Ectodermal cell (in vitro differentiated cells): Measurements from ENCODE around the gene CIAO2B.
"Not testable (repeated sequence)": the region's sequence is repeated elsewhere in the genome, so short reads cannot be mapped to it uniquely, and the experiment has no call there.

ENCODE experiments used
- H3K27ac ChIP-seq: 2 replicates; pipeline ENCODE4 v1.7.0; 2013; ENCODE audit warnings: mild to moderate bottlenecking, low read depth, low read length; ENCODE audit not compliant: insufficient read depth, poor library complexity, severe bottlenecking
- H3K27me3 ChIP-seq: 2 replicates; pipeline ENCODE4 v1.7.0; 2013; ENCODE audit warnings: mild to moderate bottlenecking, low read length; ENCODE audit not compliant: insufficient read depth, control insufficient read depth, poor library complexity, severe bottlenecking
- H3K36me3 ChIP-seq: one replicate; pipeline ENCODE4 v1.7.0; 2013; ENCODE audit warnings: low read length; ENCODE audit not compliant: control insufficient read depth, insufficient read depth
- H3K4me1 ChIP-seq: one replicate; pipeline ENCODE4 v1.7.0; 2013; ENCODE audit warnings: low read length; ENCODE audit not compliant: control insufficient read depth, insufficient read depth
- H3K4me3 ChIP-seq: 2 replicates; pipeline ENCODE4 v1.7.0; 2013; ENCODE audit warnings: low read depth, low read length, control low read depth; ENCODE audit not compliant: insufficient read depth
- H3K9me3 ChIP-seq: 2 replicates; pipeline ENCODE4 v1.7.0; 2013; ENCODE audit warnings: mild to moderate bottlenecking, low read length, moderate library complexity; ENCODE audit not compliant: control insufficient read depth
- WGBS, 2 experiments: methylation state at CpG; one replicate each; pipeline ENCODE4 v1.1.7; 2013; ENCODE audit warnings: missing lambda C conversion rate in 2 of 2; 5-methylcytosine and 5-hydroxymethylcytosine counted together

Gene CIAO2B

DNA sequence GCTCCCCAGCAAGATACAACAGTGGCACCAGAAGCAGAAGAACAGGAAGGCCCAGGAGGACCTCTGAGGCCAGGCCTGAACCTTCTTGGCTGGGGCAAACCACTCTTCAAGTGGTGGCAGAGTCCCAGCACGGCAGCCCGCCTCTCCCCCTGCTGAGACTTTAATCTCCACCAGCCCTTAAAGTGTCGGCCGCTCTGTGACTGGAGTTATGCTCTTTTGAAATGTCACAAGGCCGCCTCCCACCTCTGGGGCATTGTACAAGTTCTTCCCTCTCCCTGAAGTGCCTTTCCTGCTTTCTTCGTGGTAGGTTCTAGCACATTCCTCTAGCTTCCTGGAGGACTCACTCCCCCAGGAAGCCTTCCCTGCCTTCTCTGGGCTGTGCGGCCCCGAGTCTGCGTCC, 38.8 kb upstream of the CIAO2B start:
- Histone ChIP-seq H3K27me3 (no peaks in the 10 kb centered on the region), H3K4me3 (no peak overlapping the region), H3K4me1 (no peaks in the 10 kb centered on the region), H3K9me3 (no peaks in the 10 kb centered on the region), H3K36me3 (no peaks in the 10 kb centered on the region), H3K27ac (no peak overlapping the region)
- WGBS, 2 experiments, result 71% methylated on average over 9 of the region's 9 CpGs

DNA sequence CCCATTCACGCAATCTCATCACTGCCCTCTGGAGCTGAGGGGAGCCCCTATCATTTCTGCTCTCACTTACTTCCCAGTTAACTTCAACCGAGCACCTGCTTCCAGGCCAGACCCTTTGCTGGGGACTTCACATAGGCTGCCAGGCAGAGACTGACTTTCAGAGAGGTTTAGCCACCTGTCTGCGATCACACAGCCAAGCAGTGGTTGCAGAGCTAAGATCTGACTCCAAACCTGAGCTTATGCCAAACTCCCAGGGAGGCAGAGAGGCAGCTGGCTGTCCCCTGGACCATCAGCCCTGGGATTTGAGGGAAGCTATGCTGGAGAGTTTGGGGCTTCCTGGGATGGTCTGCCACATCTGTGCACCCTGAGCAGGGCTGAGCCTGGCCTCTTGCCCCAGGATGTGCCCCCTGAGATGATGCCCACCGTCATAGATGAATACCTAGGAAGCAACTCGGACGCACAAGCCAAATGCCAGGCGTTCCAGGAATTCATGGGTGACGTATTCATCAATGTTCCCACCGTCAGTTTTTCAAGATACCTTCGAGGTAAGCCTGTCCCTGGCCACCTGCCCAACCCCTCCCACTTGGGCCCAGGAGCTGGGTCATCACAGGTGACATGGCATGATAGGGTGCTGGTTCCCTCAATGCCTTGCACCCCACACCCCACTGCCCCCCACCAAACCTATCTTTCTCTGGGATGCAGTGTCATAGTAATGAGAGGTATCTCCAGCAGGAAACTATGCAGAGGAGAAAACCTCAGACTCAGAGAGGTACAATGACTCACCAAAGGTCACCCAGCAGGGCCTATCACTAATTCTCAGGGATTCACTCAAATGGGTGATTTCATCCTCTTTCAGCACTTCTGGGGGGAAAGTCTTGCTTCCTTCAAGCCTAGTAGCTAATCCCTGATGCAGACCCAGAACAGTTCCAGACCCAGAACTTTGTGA, 36.8 kb upstream of the CIAO2B start:
- Histone ChIP-seq H3K4me3 (no peak overlapping the region), H3K27me3 (no peaks in the 10 kb centered on the region), H3K9me3 (no peaks in the 10 kb centered on the region), H3K4me1 (no peaks in the 10 kb centered on the region), H3K36me3 (no peaks in the 10 kb centered on the region), H3K27ac (no peak overlapping the region)
- WGBS, 2 experiments, result 89 to 91% methylated on average over 10 of the region's 10 CpGs

DNA sequence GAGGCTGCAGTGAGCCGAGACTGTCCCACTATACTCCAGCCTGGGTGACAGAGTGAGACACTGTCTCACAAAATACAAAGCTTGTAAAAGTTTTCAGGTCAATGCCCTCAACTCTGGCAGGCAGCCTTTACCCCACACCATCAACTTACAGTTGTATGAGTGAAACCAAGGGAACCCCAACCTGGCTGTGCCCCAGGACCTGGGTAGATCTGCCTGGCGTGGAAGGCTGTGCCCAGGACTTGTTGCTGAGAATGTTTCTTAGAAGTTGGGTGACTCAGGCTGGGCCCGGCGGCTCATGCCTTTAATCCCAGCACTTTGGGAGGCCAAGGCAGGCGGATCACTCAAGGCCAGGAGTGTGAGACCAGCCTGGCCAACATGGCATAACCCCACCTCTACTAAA, 34.6 kb upstream of the CIAO2B start:
- H3K4me1 ChIP-seq, result no peaks in the 10 kb centered on the region
- H3K27me3 ChIP-seq, result no peaks in the 10 kb centered on the region
- H3K4me3 ChIP-seq, result no peak overlapping the region
- WGBS, 2 experiments, result 91% methylated on average over 5 of the region's 5 CpGs
- no peak overlapping the region for H3K27ac ChIP-seq
- H3K36me3 ChIP-seq, result no peaks in the 10 kb centered on the region
- H3K9me3 ChIP-seq, result no peaks in the 10 kb centered on the region

DNA sequence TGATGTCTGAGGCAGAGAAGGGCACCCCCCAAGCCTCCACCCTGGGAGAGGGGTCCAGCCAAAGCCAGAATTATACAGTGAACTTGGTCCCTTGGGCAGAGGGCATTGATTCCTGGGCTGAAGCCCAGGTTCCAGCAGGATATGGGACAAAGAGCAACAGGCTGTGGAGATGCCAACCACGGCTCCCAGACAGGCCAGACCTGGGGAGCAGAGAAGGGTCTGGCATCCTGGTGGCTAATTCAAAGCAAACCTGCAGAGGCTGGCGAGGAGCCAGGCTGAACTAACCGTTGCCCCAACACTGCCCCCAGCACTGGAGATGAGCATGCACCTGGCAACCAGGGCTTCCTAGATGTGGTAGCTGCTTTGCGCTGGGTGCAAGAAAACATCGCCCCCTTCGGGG, 29.8 kb upstream of the CIAO2B start:
- 93 to 94% methylated on average over 6 of the region's 6 CpGs for WGBS, 2 experiments
- Histone ChIP-seq H3K9me3 (no peaks in the 10 kb centered on the region), H3K4me1 (no peaks in the 10 kb centered on the region), H3K27me3 (no peaks in the 10 kb centered on the region), H3K4me3 (no peak overlapping the region), H3K36me3 (no peaks in the 10 kb centered on the region), H3K27ac (no peak overlapping the region)

DNA sequence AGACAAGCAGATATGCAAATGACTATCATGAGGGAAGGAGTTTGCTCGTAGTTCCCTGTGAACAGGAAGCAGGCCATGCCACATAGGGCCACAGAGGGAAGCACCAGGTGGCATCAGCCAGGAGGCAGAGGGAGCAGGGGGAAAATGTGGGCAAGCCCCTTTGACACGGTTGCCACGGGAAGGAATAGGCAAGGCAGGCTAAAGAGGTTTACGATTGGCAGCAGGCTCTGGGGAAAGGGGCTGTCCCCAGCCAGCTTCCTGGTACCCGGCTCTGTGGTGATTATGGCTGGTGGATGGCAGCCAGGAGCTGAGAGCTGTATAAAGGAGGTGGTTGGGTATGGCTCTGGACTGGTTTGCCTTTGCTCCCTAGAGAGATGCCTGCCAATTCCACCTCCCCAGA, 27.7 kb upstream of the CIAO2B start:
- Histone ChIP-seq H3K9me3 (no peaks in the 10 kb centered on the region), H3K27me3 (no peaks in the 10 kb centered on the region), H3K4me3 (no peak overlapping the region), H3K4me1 (no peaks in the 10 kb centered on the region), H3K36me3 (no peaks in the 10 kb centered on the region), H3K27ac (no peak overlapping the region)
- 93% methylated on average over 5 of the region's 5 CpGs for WGBS, 2 experiments

DNA sequence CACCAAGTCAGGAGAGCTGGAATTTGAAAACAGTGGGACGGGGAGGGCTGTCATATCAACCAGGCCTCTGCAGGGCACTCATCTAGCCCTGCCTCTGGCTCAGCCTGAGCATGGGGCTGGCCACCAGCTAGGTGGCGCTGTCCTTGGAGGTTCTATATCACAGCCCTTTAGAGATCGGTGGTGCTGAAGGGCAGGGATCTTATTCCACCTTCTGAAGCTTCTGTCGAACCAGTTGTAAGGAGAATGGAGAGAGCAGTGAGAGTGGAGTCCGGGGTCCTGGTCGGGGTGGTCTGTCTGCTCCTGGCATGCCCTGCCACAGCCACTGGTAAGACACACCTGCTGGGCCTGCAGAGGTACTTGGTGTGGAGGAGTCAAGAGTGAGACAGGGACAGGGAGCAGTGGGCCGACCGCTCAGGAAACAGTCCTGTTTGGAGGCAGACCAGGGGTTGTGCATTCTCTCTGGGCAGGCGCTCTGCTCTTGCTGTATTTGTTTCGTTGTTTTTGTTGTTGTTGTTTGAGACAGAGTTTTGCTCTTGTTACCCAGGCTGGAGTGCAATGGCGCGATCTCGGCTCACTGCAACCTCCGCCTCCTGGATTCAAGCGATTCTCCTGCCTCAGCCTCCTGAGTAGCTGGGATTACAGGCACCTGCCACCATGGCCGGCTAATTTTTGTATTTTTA, 27.0 kb upstream of the CIAO2B start, which contains the start of gene CES3:
CES3 (plus strand) TSS at position 202 of the 680 bp plus-strand sequence; CDS start at position 244, 42 bp downstream.
- Histone ChIP-seq H3K4me3 (peak within 1 kb of the TSS; percentile 36), H3K27me3 (no peaks in the 10 kb centered on the region), H3K36me3 (no peaks in the 10 kb centered on the region), H3K27ac (no peak within 1 kb of the TSS), H3K9me3 (no peaks in the 10 kb centered on the region), H3K4me1 (no peaks in the 10 kb centered on the region)
- 61 to 62% methylated on average over 16 of the region's 16 CpGs for whole genome bisulfite sequencing, 2 experiments

DNA sequence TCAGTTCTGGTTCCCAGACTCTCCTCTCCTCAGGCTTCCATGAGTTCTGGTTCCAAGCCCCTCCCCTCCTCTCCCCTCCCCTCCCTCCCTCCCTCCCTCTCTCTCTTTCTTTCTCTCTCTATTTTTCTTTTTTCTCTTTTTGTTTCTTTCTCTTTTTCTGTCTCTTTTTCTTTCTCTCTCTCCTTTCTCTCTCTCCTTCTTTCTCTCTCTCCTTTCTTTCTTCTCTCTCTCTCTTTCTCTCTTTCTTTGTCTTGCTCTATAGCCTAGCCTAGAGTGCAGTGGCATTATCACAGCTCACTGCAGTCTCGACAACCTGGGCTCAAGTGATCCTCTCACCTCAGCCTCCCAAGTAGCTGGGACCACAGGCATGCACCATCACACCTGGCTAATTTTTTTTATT, 26.1 kb upstream of the CIAO2B start:
- Histone ChIP-seq H3K9me3 (no peaks in the 10 kb centered on the region), H3K27ac (no peak overlapping the region), H3K4me1 (no peaks in the 10 kb centered on the region), H3K4me3 (no peak overlapping the region), H3K36me3 (no peaks in the 10 kb centered on the region), H3K27me3 (no peaks in the 10 kb centered on the region)
- 87 to 91% methylated on average over 1 of the region's 1 CpG for WGBS, 2 experiments

DNA sequence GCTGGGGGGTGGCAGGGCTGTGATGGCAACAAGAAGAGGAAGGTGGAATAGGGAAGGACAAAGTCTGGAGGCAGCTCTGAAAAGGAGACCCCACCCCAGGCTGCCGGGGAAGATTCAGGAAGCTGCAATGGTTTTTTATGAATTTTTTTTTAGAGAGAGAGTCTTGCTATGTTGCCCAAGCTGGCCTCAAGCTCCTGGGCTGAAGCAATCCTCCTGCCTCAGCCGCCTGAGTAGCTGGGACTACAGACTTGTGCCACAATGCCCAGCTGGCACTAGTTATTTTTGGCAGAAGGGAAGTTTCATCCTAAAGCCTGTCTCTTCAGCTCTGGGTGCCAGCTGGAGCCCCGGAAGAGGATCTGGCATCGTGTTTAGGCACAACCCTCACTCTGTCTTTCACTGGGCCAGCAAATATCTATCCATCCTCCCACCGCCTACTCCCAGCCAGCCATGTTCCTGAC, 25.5 kb upstream of the CIAO2B start:
- Histone ChIP-seq H3K4me1 (no peaks in the 10 kb centered on the region), H3K9me3 (no peaks in the 10 kb centered on the region), H3K36me3 (no peaks in the 10 kb centered on the region), H3K27ac (no peak overlapping the region), H3K4me3 (no peak overlapping the region), H3K27me3 (no peaks in the 10 kb centered on the region)
- WGBS, 2 experiments, result 90 to 91% methylated on average over 5 of the region's 5 CpGs

DNA sequence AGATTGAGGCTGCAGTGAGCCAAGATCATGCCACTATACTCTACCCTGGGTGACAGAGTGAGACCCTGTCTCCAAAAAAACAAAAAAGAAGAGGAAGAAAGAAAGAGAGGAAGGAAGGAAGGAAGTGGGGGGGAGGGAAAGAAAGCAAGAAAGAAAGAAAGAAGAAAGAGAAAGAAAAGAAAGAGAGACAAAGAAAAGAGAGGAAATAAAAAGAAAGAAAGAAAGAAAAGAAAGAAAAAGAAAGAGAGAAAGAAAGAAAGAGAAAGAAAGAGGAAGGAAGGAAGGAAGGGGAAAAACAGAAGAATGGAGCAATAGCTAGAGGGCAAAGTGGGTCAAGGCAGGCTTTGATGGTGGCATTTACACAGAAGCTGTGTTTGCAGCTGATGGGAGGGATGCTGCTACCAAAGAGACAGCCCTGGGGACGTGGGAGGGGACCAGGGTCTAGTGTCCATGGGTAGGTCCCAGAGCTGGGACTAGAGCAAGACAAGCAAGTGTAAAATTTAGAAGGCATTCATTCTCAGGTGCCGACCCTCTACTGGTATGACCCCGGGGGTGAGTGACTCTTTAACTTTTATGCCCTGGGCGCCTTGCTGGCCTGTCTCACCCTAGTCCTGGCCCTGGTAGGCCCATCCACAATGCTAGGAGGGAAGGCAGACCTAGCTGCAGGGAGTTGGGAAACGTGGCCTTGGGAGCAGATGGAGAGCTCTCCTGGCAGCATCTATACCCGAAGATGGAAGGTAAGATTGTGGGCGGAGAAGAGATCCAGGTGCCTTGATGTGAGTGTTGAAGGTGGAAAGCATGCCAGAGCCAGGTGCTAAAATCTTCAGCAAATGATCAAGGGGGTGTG, 24.9 kb upstream of the CIAO2B start:
- Histone ChIP-seq H3K9me3 (no peaks in the 10 kb centered on the region), H3K27me3 (no peaks in the 10 kb centered on the region), H3K36me3 (no peaks in the 10 kb centered on the region), H3K4me1 (no peaks in the 10 kb centered on the region), H3K27ac (no peak overlapping the region), H3K4me3 (no peak overlapping the region)
- WGBS, 2 experiments, result 84 to 86% methylated on average over 7 of the region's 7 CpGs

DNA sequence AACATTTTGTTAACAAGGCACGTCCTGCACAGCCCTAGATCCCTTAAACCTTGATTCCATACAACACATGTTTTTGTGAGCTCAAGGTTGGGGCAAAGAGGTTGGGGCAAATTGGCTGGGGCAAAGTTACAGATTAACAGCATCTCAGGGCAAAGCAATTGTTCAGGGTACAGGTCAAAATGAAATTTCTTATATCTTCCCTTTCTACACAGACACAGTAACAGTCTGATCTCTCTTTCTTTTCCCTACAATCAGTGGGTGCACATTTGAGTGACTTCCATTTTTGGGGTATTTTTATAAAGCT, 21.9 kb upstream of the CIAO2B start:
- not testable (repeated sequence) for H3K36me3 ChIP-seq, H3K4me1 ChIP-seq, H3K27me3 ChIP-seq, H3K4me3 ChIP-seq, H3K9me3 ChIP-seq, H3K27ac ChIP-seq
- 100% methylated on average over 1 of the region's 1 CpG; no CpG with 5 or more reads in 1 of the 2 experiments for WGBS, 2 experiments
